GM19240 (cell line): Measurements from ENCODE around the gene ATOSB.

ENCODE experiments used
- DNase-seq: peaks from one replicate; pipeline ENCODE4 v3.0.0; 2011; ENCODE audit warnings: low spot score; ENCODE audit not compliant: insufficient read length

The ATOSB gene

DNA sequence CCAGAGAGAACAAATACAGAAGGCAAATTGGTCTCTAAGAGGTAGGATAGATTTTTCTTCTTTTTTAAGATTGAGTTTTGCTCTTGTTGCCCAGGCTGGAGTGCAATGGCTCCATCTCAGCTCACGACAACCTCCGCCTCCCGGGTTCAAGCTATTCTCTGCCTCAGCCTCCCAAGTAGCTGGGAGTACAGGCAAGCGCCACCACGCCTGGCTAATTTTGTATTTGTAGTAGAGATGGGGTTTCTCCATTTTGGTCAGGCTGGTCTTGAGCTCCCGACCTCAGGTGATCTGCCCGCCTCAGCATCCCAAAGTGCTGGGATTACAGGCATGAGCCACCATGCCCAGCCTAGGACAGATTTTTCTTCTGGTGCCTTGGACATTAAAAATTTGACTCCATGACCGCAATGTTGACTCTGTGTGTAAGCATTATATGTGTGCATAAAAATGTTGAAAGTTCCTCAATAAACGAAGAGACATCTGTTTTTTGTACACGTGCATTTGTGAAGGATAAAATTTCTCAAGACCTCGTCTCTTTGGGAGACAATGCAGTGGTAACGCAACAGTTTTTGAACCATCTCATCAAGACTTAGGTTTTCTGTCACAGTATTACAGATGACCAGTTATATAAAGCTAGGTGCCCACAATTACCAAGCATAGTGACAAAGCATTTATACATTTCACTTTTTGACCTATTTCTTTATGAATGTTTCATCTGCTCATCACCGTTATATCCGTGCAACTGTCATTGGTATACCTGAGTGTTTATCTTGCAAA, 60.6 kb downstream of the ATOSB start:
- no peak for DNase-seq

DNA sequence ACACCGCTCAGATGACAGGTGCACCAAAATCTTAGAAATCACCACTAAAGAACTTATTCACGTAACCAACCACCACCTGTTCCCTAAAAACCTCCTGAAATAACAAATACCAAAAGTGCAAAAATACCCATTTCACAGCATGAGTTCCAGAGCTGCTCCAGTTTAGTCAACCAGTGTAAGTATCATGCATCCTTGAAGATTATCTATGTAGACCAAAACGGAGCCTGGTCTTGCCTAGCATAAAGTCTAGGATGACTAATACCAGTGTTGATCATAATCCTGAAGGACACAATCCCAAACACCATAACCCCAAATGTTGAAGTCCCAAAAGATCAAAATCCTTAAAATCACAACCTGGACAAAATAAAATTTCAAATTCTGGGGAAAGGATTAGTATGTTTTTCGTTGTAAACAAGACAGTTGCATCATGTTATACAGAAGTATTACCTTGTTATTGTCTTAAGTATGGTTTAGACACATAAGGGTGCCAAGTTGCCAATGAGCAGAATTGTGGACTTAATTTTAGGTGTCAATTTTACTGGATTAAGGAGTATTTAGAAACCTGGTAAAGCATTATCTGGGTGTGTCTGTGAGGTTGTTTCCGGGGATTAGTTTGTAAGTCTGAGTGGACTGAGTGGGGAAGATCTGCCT, 61.4 kb downstream of the ATOSB start:
- DNase-seq = no peak
